ENCODE data around the gene GJA3. TPM values are rescaled to one million over a fixed set of nuclear protein-coding genes. Genes with fewer than 3 reads are reported as not detected.

The GJA3 gene
- total RNA-seq, 1 experiment from 2014 or later = 0.92 TPM

GRCh38 chr13:20173116-20173746 lies 12.4 kb upstream of the GJA3 start:
- H3K9ac ChIP-seq (ENCODE audit: extremely low read depth, insufficient read length, low read length) = no peak overlapping the region
- no peak overlapping the region for H4K91ac ChIP-seq (ENCODE audit: insufficient read length, low read depth, low read length)
- H3K14ac ChIP-seq (ENCODE audit: insufficient read depth, low read length) = no peak overlapping the region
- no peak for TF ChIP-seq CTCF (conservative IDR thresholded peaks at IDR 0.05)
- H3K9me3 ChIP-seq (ENCODE audit: control insufficient read depth, low read depth, low read length) = no peaks in the 10 kb centered on the region
- no peaks in the 10 kb centered on the region for H3K23me2 ChIP-seq (ENCODE audit: insufficient read length, low read depth, low read length, poor library complexity, severe bottlenecking)
- no peak overlapping the region for H3K27ac ChIP-seq (ENCODE audit: insufficient read length, low read depth, low read length)
- no peaks in the 10 kb centered on the region for H4K20me1 ChIP-seq (ENCODE audit: control insufficient read depth, insufficient read depth, insufficient read length)
- no peak overlapping the region for H3K4me3 Mint-ChIP-seq
- H2BK120ac ChIP-seq (ENCODE audit: low read depth, low read length, poor library complexity, severe bottlenecking) = no peak overlapping the region
- H2AK5ac ChIP-seq (ENCODE audit: insufficient read length, low read length) = no peak overlapping the region
- no peak overlapping the region for H2AFZ ChIP-seq (ENCODE audit: low read length)
- no peak overlapping the region for H4K8ac ChIP-seq (replicated peaks; ENCODE audit: insufficient read length, low read depth, low read length)
- no peak overlapping the region for H3K23ac ChIP-seq (ENCODE audit: insufficient read length, low read depth, low read length)
- H4K5ac ChIP-seq (ENCODE audit: insufficient read length, low read depth, low read length) = no peak overlapping the region
- no peak overlapping the region for H3T11ph ChIP-seq (ENCODE audit: low read length)
- no peaks in the 10 kb centered on the region for H3K4me1 ChIP-seq (ENCODE audit: insufficient read depth, low read length)
- no peak overlapping the region for H2BK5ac ChIP-seq (ENCODE audit: insufficient read length, low read length)
- peaks cover 21% of the 10 kb centered on the region for H3K27me3 Mint-ChIP-seq (ENCODE audit: low read depth)
- no peak overlapping the region for H3K27ac Mint-ChIP-seq
- no peak overlapping the region for H2BK15ac ChIP-seq (ENCODE audit: low read depth, low read length)
- H3K4ac ChIP-seq (ENCODE audit: low read depth, low read length) = no peak overlapping the region
- H3K27me3 ChIP-seq (ENCODE audit: insufficient read depth, low read length) = no peaks in the 10 kb centered on the region
- no peak overlapping the region for H2BK12ac ChIP-seq (ENCODE audit: insufficient read length, low read depth, low read length)
- H2BK20ac ChIP-seq (ENCODE audit: low read depth, low read length, poor library complexity, severe bottlenecking) = no peak overlapping the region
- WGBS (ENCODE audit: extremely low coverage, insufficient read length, low lambda C conversion rate) = no CpG with 5 or more reads among the region's 8 CpGs
- H3K56ac ChIP-seq (ENCODE audit: insufficient read length, low read depth, low read length) = no peak overlapping the region
- no peak overlapping the region for H3K4me2 ChIP-seq (ENCODE audit: insufficient read depth, insufficient read length, low read length)
- no peaks in the 10 kb centered on the region for H3K79me2 ChIP-seq (ENCODE audit: insufficient read depth, low read length)
- DNase-seq = no peak
- no peaks in the 10 kb centered on the region for H3K79me1 ChIP-seq (ENCODE audit: insufficient read depth, low read depth, low read length, poor library complexity, severe bottlenecking)
- H3K36me3 Mint-ChIP-seq (ENCODE audit: insufficient read depth in 1 of 3, low read depth in 3 of 3) = no peaks in the 10 kb centered on the region
- no peak overlapping the region for H3K18ac ChIP-seq (ENCODE audit: insufficient read length, low read depth, low read length)
- no peaks in the 10 kb centered on the region; a peak in 1 of 5 replicates for H3K9me3 Mint-ChIP-seq
- H3K4me1 Mint-ChIP-seq = peaks cover 6 to 9% of the 10 kb centered on the region in 2 experiments
